ENCODE data around the gene RAB43. TPM values are rescaled to one million over a fixed set of nuclear protein-coding genes. Genes with fewer than 3 reads are reported as not detected.
"Not testable (repeated sequence)": the region's sequence is repeated elsewhere in the genome, so short reads cannot be mapped to it uniquely, and the experiment has no call there.

The RAB43 gene
- total RNA-seq, 2 experiments from 2014 or later, result 10.4 to 12.5 TPM

GRCh38 chr3:129101370-129102138 lies 20.1 kb downstream of the RAB43 start:
- no peak overlapping the region for H3K4me3 ChIP-seq (ENCODE audit: low read depth, low read length, poor library complexity, severe bottlenecking)
- DNase-seq (ENCODE audit: low spot score), result no peak
- CTCF ChIA-PET (ENCODE audit: unreplicated experiment), result no interaction called here
- TF ChIP-seq, protein P1, sequence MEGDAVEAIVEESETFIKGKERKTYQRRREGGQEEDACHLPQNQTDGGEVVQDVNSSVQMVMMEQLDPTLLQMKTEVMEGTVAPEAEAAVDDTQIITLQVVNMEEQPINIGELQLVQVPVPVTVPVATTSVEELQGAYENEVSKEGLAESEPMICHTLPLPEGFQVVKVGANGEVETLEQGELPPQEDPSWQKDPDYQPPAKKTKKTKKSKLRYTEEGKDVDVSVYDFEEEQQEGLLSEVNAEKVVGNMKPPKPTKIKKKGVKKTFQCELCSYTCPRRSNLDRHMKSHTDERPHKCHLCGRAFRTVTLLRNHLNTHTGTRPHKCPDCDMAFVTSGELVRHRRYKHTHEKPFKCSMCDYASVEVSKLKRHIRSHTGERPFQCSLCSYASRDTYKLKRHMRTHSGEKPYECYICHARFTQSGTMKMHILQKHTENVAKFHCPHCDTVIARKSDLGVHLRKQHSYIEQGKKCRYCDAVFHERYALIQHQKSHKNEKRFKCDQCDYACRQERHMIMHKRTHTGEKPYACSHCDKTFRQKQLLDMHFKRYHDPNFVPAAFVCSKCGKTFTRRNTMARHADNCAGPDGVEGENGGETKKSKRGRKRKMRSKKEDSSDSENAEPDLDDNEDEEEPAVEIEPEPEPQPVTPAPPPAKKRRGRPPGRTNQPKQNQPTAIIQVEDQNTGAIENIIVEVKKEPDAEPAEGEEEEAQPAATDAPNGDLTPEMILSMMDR (conservative IDR thresholded peaks at IDR 0.05; ENCODE audit: low read length), result no peak
- no peak for TF ChIP-seq EZH2phosphoT487 (IDR thresholded peaks at IDR 0.05; ENCODE audit: borderline replicate concordance, low read depth, low read length)
- H2AFZ ChIP-seq (ENCODE audit: low read length), result no peak overlapping the region
- H3K4me1 ChIP-seq (ENCODE audit: insufficient read depth, low read length, poor library complexity, severe bottlenecking), result no peaks in the 10 kb centered on the region
- no peak overlapping the region for H3K27ac ChIP-seq (ENCODE audit: low read depth, low read length, poor library complexity, severe bottlenecking)
- H3K9me2 ChIP-seq (ENCODE audit: insufficient read depth, low read length), result no peaks in the 10 kb centered on the region
- peaks cover 11% of the 10 kb centered on the region for H3K36me3 ChIP-seq (ENCODE audit: insufficient read depth, low read length)
- intact Hi-C loops (cut with micrococcal nuclease; ENCODE audit: unreplicated experiment), result loop anchor here (5.0 kb wide), 1 partner anchor 129 kb away; no protein-coding TSS in a partner anchor
- H3K79me2 ChIP-seq (ENCODE audit: insufficient read depth, low read depth, low read length), result no peaks in the 10 kb centered on the region
- POLR2A ChIA-PET, result interaction anchor here (0.5 to 0.9 kb wide), 3 partner anchors 18 to 68 kb away, joined by 3 to 4 read pairs (median 3); no protein-coding TSS in a partner anchor
- 0 out of 2 replicates have a peak, but pooled peaks cover 3% of the 10 kb centered on the region for H3K9me3 ChIP-seq (ENCODE audit: low read length)
- H3K4me2 ChIP-seq (ENCODE audit: low read length), result no peak overlapping the region
- H4K20me1 ChIP-seq (ENCODE audit: insufficient read depth, low read length), result no peaks in the 10 kb centered on the region
- BruUV-seq (replicated peaks), result no TSS peak

DNA sequence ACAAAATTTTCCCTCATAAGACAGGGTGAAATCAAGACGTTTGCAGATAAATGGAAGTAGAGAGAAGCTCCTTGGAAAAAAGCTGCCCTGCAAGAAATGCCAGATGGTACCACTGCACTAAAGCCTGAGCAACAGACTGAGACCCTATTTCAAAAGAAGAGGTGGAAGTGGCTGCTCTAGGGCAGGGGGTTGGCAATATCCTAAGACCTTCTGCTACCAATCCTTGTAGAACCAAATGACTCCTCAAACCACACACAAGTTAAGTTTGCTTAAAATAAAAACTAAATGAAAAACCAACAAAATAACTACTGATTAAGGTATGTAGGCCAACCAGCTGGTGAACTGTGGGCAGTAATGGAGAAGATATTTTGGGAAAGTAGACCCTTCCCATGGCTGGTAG lies 21.3 kb downstream of the RAB43 start:
- H3K9me3 ChIP-seq (ENCODE audit: low read length), result 0 out of 2 replicates have a peak, but pooled peaks cover 3% of the 10 kb centered on the region
- H2AFZ ChIP-seq (ENCODE audit: low read length), result no peak overlapping the region
- BruUV-seq (replicated peaks), result no TSS peak
- no peak for DNase-seq (ENCODE audit: low spot score)
- H3K4me2 ChIP-seq (ENCODE audit: low read length), result no peak overlapping the region
- intact Hi-C loops (cut with micrococcal nuclease; ENCODE audit: unreplicated experiment), result loop anchor here (5.0 kb wide), 1 partner anchor 128 kb away; no protein-coding TSS in a partner anchor
- no peak overlapping the region for H3K27ac ChIP-seq (ENCODE audit: low read depth, low read length, poor library complexity, severe bottlenecking)
- H3K4me3 ChIP-seq (ENCODE audit: low read depth, low read length, poor library complexity, severe bottlenecking), result no peak overlapping the region
- H3K79me2 ChIP-seq (ENCODE audit: insufficient read depth, low read depth, low read length), result no peaks in the 10 kb centered on the region
- no peaks in the 10 kb centered on the region for H4K20me1 ChIP-seq (ENCODE audit: insufficient read depth, low read length)
- CTCF ChIA-PET (ENCODE audit: unreplicated experiment), result interaction anchor here (1.0 kb wide), 1 partner anchor 22 kb away, joined by 4 read pairs; no protein-coding TSS in a partner anchor
- POLR2A ChIA-PET, result interaction anchor here (0.5 to 1.2 kb wide), 2 partner anchors 49 to 174 kb away, joined by 3 to 4 read pairs; no protein-coding TSS in a partner anchor
- H3K4me1 ChIP-seq (ENCODE audit: insufficient read depth, low read length, poor library complexity, severe bottlenecking), result no peaks in the 10 kb centered on the region
- peaks cover 11% of the 10 kb centered on the region for H3K36me3 ChIP-seq (ENCODE audit: insufficient read depth, low read length)
- H3K9me2 ChIP-seq (ENCODE audit: insufficient read depth, low read length), result no peaks in the 10 kb centered on the region
- TF ChIP-seq EZH2phosphoT487 (IDR thresholded peaks at IDR 0.05; ENCODE audit: borderline replicate concordance, low read depth, low read length), result no peak
- TF ChIP-seq, protein P1 (conservative IDR thresholded peaks at IDR 0.05; ENCODE audit: low read length), result no peak

- POLR2A ChIA-PET, result no interaction called here
- intact Hi-C loops (cut with micrococcal nuclease; ENCODE audit: unreplicated experiment), result no loop called here
- Histone ChIP-seq H3K79me2 (ENCODE audit: insufficient read depth, low read depth, low read length) (no peaks in the 10 kb centered on the region), H4K20me1 (ENCODE audit: insufficient read depth, low read length) (no peaks in the 10 kb centered on the region), H3K9me2 (ENCODE audit: insufficient read depth, low read length) (no peaks in the 10 kb centered on the region), H3K27ac (ENCODE audit: low read depth, low read length, poor library complexity, severe bottlenecking) (no peak overlapping the region), H3K36me3 (ENCODE audit: insufficient read depth, low read length) (peaks cover 29% of the 10 kb centered on the region), H3K4me2 (ENCODE audit: low read length) (no peak overlapping the region), H2AFZ (ENCODE audit: low read length) (no peak overlapping the region), H3K4me1 (ENCODE audit: insufficient read depth, low read length, poor library complexity, severe bottlenecking) (no peaks in the 10 kb centered on the region), H3K4me3 (ENCODE audit: low read depth, low read length, poor library complexity, severe bottlenecking) (no peak overlapping the region), H3K9me3 (ENCODE audit: low read length) (0 out of 2 replicates have a peak, but pooled peaks cover 3% of the 10 kb centered on the region)
- DNase-seq (ENCODE audit: low spot score), result no peak
- BruUV-seq (replicated peaks), result no TSS peak
- CTCF ChIA-PET (ENCODE audit: unreplicated experiment), result interaction anchor here (0.6 kb wide), 1 partner anchor 22 kb away, joined by 3 read pairs; no protein-coding TSS in a partner anchor
- no peak for TF ChIP-seq EZH2phosphoT487 (IDR thresholded peaks at IDR 0.05; ENCODE audit: borderline replicate concordance, low read depth, low read length)
- TF ChIP-seq, protein P1 (conservative IDR thresholded peaks at IDR 0.05; ENCODE audit: low read length), result no peak
These were observed 26.3 kb downstream of the RAB43 start for GRCh38 chr3:129095285-129095684.

DNA sequence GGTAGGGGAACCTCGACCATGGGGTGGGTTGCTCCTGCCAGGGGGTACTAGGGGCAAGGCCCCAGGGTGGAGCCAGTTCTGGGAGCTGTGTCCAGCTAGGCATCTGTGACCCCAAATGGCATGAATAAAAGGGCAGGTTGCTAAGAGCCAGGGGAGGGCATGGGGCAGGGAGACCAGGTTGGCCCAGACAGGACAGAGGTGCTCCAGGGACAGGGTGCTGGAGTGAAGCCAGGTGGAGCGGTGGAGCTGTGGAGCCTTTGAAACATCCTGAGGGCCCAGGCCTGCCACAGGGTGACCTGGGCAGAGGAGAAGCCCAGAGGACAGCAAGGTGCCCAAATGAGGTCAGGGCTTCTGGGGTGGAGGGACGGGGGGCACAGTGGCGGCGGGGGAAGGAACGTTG lies 33.3 kb downstream of the RAB43 start:
- DNase-seq (ENCODE audit: low spot score); H3K4me1 ChIP-seq (ENCODE audit: insufficient read depth, low read length, poor library complexity, severe bottlenecking); CTCF ChIA-PET (ENCODE audit: unreplicated experiment); intact Hi-C loops (cut with micrococcal nuclease; ENCODE audit: unreplicated experiment); H3K27ac ChIP-seq (ENCODE audit: low read depth, low read length, poor library complexity, severe bottlenecking); H4K20me1 ChIP-seq (ENCODE audit: insufficient read depth, low read length); BruUV-seq (replicated peaks); H2AFZ ChIP-seq (ENCODE audit: low read length); H3K9me3 ChIP-seq (ENCODE audit: low read length); POLR2A ChIA-PET; H3K4me3 ChIP-seq (ENCODE audit: low read depth, low read length, poor library complexity, severe bottlenecking); H3K79me2 ChIP-seq (ENCODE audit: insufficient read depth, low read depth, low read length); H3K4me2 ChIP-seq (ENCODE audit: low read length); H3K9me2 ChIP-seq (ENCODE audit: insufficient read depth, low read length): not testable (repeated sequence)
- H3K36me3 ChIP-seq (ENCODE audit: insufficient read depth, low read length), result peaks cover 11% of the 10 kb centered on the region
